K562 (cell line): Measurements from ENCODE around the gene ZBTB8A. TPM values are rescaled to one million over a fixed set of nuclear protein-coding genes. Genes with fewer than 3 reads are reported as not detected.

Source experiments
- ATAC-seq: fragments of 200-7000 bp; cut with Tn5 transposase; 3 replicates; pipeline ENCODE4 v1.9.1; 2020; ENCODE audit warnings: moderate library complexity
- BruUV-seq: library from RNA; stranded (reverse); fragments of 400-500 nt; replicated peaks from 2 replicates; lab custom pipeline; 2021; lab: Mats Ljungman, UMichigan
- CTCF ChIA-PET: fragments of 300-600 bp; formaldehyde crosslinking; extraction: SDS; loops from one replicate; lab custom pipeline; 2021; ENCODE audit warnings: low intra/inter-chr PET ratio; lab: Yijun Ruan, JAX
- POLR2A ChIA-PET: fragments of 300-600, 350-650 bp; sonication (Branson Sonifier 250); formaldehyde crosslinking; extraction: SDS; loops from one replicate; lab custom pipeline; 2021; ENCODE audit warnings: antibody characterized with exemption, inconsistent platforms; lab: Yijun Ruan, JAX
- DNase-seq, 4 experiments: peaks; one replicate each; pipeline versions ENCODE4 v3.0.0 to v3.0.0-alpha.2; 2011 to 2018; ENCODE audit warnings: low spot score in 3 of 4, mixed read lengths in 3 of 4; ENCODE audit errors: extremely low read depth in 1 of 4
- FAIRE-seq: peaks from 2 replicates; lab custom pipeline; 2011; peaks lifted over from hg19 to GRCh38; lab: Jason Lieb, UNC
- H2AFZ ChIP-seq: 2 replicates; pipeline ENCODE4 v1.6.0; 2011; ENCODE audit warnings: low read depth, low read length, control low read depth, inconsistent platforms
- H3K27ac ChIP-seq: fragments of 200-600 bp; 3 replicates; pipeline ENCODE4 v1.8.0; 2011; ENCODE audit warnings: low read depth, mild to moderate bottlenecking, control low read depth, inconsistent platforms, low read length, moderate library complexity, mixed read lengths; ENCODE audit errors: extremely low read depth
- H3K27me3 ChIP-seq, 2 experiments: fragments of 300-600 bp in 1 of 2; 2 replicates in 1 of 2; 3 replicates in 1 of 2; pipeline versions ENCODE4 v1.6.0 to v1.8.0; 2011; ENCODE audit warnings: inconsistent platforms in 2 of 2, low read length in 2 of 2, mild to moderate bottlenecking in 1 of 2, mixed read lengths in 1 of 2, moderate library complexity in 1 of 2; ENCODE audit not compliant: control insufficient read depth in 2 of 2, insufficient read depth in 2 of 2
- H3K36me3 ChIP-seq: fragments of 300-600 bp; 3 replicates; pipeline ENCODE4 v1.8.0; 2011; ENCODE audit warnings: mild to moderate bottlenecking, low read length, inconsistent platforms; ENCODE audit not compliant: control insufficient read depth, insufficient read depth
- H3K4me1 ChIP-seq, 2 experiments: fragments of 200-600 bp in 1 of 2; replicated peaks in 1 of 2; 2 replicates in 1 of 2; 3 replicates in 1 of 2; pipeline versions ENCODE4 v1.5.1 to v1.8.0; 2011; ENCODE audit warnings: inconsistent platforms in 2 of 2, low read length in 2 of 2, mild to moderate bottlenecking in 1 of 2, mixed read lengths in 1 of 2, moderate library complexity in 1 of 2; ENCODE audit not compliant: control insufficient read depth in 2 of 2, insufficient read depth in 2 of 2
- H3K4me2 ChIP-seq: 2 replicates; pipeline ENCODE4 v1.6.1; 2011; ENCODE audit warnings: low read length, control low read depth, inconsistent platforms, mixed read lengths; ENCODE audit not compliant: insufficient read depth
- H3K4me3 ChIP-seq: fragments of 200-600 bp; sonication (generic), shearing (Covaris generic); 2 replicates; pipeline ENCODE4 v1.5.1; 2016; ENCODE audit warnings: control low read depth, inconsistent platforms
- H3K79me2 ChIP-seq: fragments of 200-600 bp; 3 replicates; pipeline ENCODE4 v1.8.0; 2011; ENCODE audit warnings: low read length, inconsistent platforms; ENCODE audit not compliant: control insufficient read depth, insufficient read depth
- H3K9ac ChIP-seq, 2 experiments: 2 replicates each; pipeline versions ENCODE4 v1.6.0 to v1.6.1; 2011; ENCODE audit warnings: low read depth in 2 of 2, low read length in 2 of 2, control low read depth in 1 of 2, inconsistent platforms in 1 of 2, mild to moderate bottlenecking in 1 of 2, mixed read lengths in 1 of 2; ENCODE audit not compliant: insufficient read depth in 1 of 2
- H3K9me1 ChIP-seq: one replicate; pipeline ENCODE4 v1.6.0; 2011; ENCODE audit warnings: inconsistent platforms, mild to moderate bottlenecking, low read length, moderate library complexity; ENCODE audit not compliant: control insufficient read depth, insufficient read depth
- H3K9me3 ChIP-seq: replicated peaks from 2 replicates; pipeline ENCODE4 v1.5.1; 2011; ENCODE audit warnings: low read depth, low read length, inconsistent platforms; ENCODE audit not compliant: control insufficient read depth, insufficient read depth
- H4K20me1 ChIP-seq: replicated peaks from 2 replicates; pipeline ENCODE4 v1.6.1; 2011; ENCODE audit warnings: low read length, inconsistent platforms, mixed read lengths; ENCODE audit not compliant: control insufficient read depth, insufficient read depth
- ETV5 ChIP-seq: sonication (generic); formaldehyde crosslinking; IDR thresholded peaks from 2 replicates; pipeline ENCODE4 v1.4.0; 2020; ENCODE audit warnings: low read depth, mild to moderate bottlenecking, missing genetic modification reagents
- KHSRP ChIP-seq: fragments of 450-650 bp; IDR thresholded peaks from 2 replicates; pipeline ENCODE4 v1.6.1; 2017
- L3MBTL2 ChIP-seq: fragments of 450-650 bp; IDR thresholded peaks from 2 replicates; pipeline ENCODE4 v1.6.1; 2016; ENCODE audit warnings: mild to moderate bottlenecking, moderate library complexity
- MEIS2 ChIP-seq: fragments of 450-650 bp; IDR thresholded peaks from 2 replicates; pipeline ENCODE4 v1.6.1; 2014; ENCODE audit warnings: mild to moderate bottlenecking; ENCODE audit not compliant: partially characterized antibody
- MYC ChIP-seq, 2 experiments: fragments of 250-450 bp in 1 of 2; sonication (Bioruptor Pico) in 1 of 2; IDR thresholded peaks; 2 replicates each; pipeline versions ENCODE4 v1.5.1 to v1.6.1; 2012 to 2021; ENCODE audit warnings: low read depth in 2 of 2, borderline replicate concordance in 1 of 2, improper control_type of control experiment in 1 of 2, low read length in 1 of 2, mild to moderate bottlenecking in 1 of 2, moderate library complexity in 1 of 2
- NR2C1 ChIP-seq, 2 experiments: fragments of 450-650 bp; IDR thresholded peaks; 2 replicates each; pipeline ENCODE4 v1.6.1; 2017; ENCODE audit warnings: mild to moderate bottlenecking in 2 of 2, antibody characterized with exemption in 1 of 2, inconsistent platforms in 1 of 2, missing compliant biosample characterization in 1 of 2, missing genetic modification characterization in 1 of 2
- NR2C2 ChIP-seq, 2 experiments: fragments of 200-800 bp in 1 of 2; sonication (Bioruptor generic) in 1 of 2; sonication (generic) in 1 of 2; formaldehyde crosslinking in 1 of 2; IDR thresholded peaks; 2 replicates each; pipeline versions ENCODE4 v1.6.1 to v1.8.0; 2016 to 2022; ENCODE audit warnings: mild to moderate bottlenecking in 1 of 2, missing compliant biosample characterization in 1 of 2, missing genetic modification characterization in 1 of 2, missing genetic modification reagents in 1 of 2
- SRF ChIP-seq, 2 experiments: fragments of 250-450, 450-650 bp in 1 of 2; sonication (Bioruptor Pico) in 1 of 2; sonication (generic) in 1 of 2; formaldehyde crosslinking; IDR thresholded peaks; 2 replicates each; pipeline versions ENCODE4 v1.5.0 to v1.5.1; 2020 to 2022; ENCODE audit warnings: mild to moderate bottlenecking in 1 of 2, missing genetic modification reagents in 1 of 2
- YBX1 ChIP-seq: fragments of 450-650 bp; IDR thresholded peaks from 2 replicates; pipeline ENCODE4 v1.7.1; 2016; ENCODE audit warnings: mild to moderate bottlenecking
- ZFX ChIP-seq: sonication (generic); formaldehyde crosslinking; IDR thresholded peaks from 2 replicates; pipeline ENCODE4 v1.8.0; 2022; ENCODE audit warnings: mild to moderate bottlenecking, missing genetic modification reagents, moderate library complexity
- ZNF239 ChIP-seq: fragments of 250-450 bp; sonication (Bioruptor Pico); IDR thresholded peaks from 2 replicates; pipeline ENCODE4 v1.4.0; 2020; ENCODE audit warnings: mild to moderate bottlenecking
- ZNF347 ChIP-seq: fragments of 450-650 bp; formaldehyde crosslinking; IDR thresholded peaks from 2 replicates; pipeline ENCODE4 v1.4.0; 2020; ENCODE audit warnings: low read depth, mild to moderate bottlenecking, moderate library complexity
- ZNF79 ChIP-seq: fragments of 250-450 bp; sonication (Bioruptor Pico); IDR thresholded peaks from 2 replicates; pipeline ENCODE4 v1.4.0; 2020; ENCODE audit warnings: low read depth, mild to moderate bottlenecking, moderate library complexity
- WGBS: fragments of 100-300 bp; shearing (Covaris generic); methylation state at CpG from one replicate; pipeline ENCODE4 v1.1.6; 2016; ENCODE audit warnings: low coverage, mixed read lengths; ENCODE audit not compliant: insufficient coverage; ENCODE audit errors: missing lambda C conversion rate; 5-methylcytosine and 5-hydroxymethylcytosine counted together
- in situ Hi-C: fragments of 300-500 bp; cut with MboI; formaldehyde crosslinking; loops from 4 replicates; pipeline ENCODE4 v1.15.0; 2018; ENCODE audit warnings: inconsistent platforms, mixed read lengths
- intact Hi-C: fragments of 100-400 bp; cut with micrococcal nuclease; formaldehyde crosslinking; loops from 2 replicates; pipeline ENCODE4 v1.14.2; 2022
- polyA plus RNA-seq, 8 experiments: library from polyadenylated mRNA; depleted of rRNA in 4 of 8; stranded (reverse) in 5 of 8; unstranded in 3 of 8; fragments of >200 nt; fragmentation: Nextera tagmentation in 2 of 8; fragmentation: Illumina TruSeq in 1 of 8; extraction: Ambion mirVana in 2 of 8; extraction: Trizol in 1 of 8; gene quantifications; 2 replicates each; pipeline versions ENCODE4 v1.2.1 to v1.2.3, GENCODE V29; 2011 to 2014; ENCODE audit warnings: inconsistent platforms in 1 of 8, missing spikeins in 1 of 8
- total RNA-seq, 7 experiments: library from RNA; depleted of rRNA in 6 of 7; stranded (reverse); fragments of >200 nt in 6 of 7; fragmentation: Illumina TruSeq in 2 of 7; extraction: Trizol in 2 of 7; gene quantifications; 2 replicates each; pipeline versions ENCODE4 v1.2.1 to v1.2.3, GENCODE V29; 2011 to 2021; ENCODE audit warnings: low replicate concordance in 1 of 7
- TF ChIP-seq, protein P1 (sequence below): sonication (generic); formaldehyde crosslinking; IDR thresholded peaks from 2 replicates; pipeline ENCODE4 v1.8.0; 2022; ENCODE audit warnings: missing genetic modification reagents, mild to moderate bottlenecking, moderate library complexity, borderline replicate concordance
- TF ChIP-seq, protein P2 (sequence below): IDR thresholded peaks from 2 replicates; pipeline ENCODE4 v1.6.1; 2016; ENCODE audit warnings: missing genetic modification characterization, missing compliant biosample characterization

ZBTB8A gene
- total and polyA plus RNA-seq, 9 of the 15 experiments (the other 6 are each of a cell fraction or from before 2014, with no cell fraction given): 0.01 to 0.64 (median 0.09) TPM

DNA sequence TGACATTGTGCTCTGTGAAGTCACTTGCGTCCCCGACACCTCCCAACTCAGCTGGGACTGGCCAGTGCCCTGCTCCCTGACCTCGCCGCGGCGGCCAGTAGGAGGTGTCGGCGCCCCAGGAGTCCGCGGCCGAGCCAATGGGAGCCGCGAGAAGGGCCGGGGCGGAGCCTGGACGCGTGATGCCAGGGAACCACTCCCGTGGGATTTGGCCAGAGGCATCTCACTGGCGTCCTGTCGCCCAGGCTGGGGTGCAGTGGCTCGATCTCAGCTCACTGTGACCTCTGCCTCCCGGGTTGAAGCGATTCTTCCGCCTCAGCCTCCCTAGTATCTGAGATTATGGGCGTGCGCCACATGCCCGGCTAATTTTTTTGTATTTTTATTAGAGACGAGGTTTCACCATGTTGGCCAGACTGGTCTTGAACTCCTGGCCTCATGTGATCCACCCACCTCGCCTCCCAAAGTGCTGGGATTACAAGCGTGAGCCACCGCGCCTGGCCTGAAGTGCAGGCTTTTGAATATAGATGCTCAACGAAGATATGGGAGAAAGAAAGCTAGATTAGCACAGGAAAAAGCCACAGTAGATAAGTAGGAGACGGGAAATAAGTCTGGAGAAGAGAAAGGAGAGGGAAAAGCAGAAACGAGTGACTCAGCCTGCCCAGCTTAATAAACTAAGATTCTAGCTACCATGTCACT is 73.1 kb downstream of the ZBTB8A start:
- WGBS: 35% methylated on average over 35 of the region's 35 CpGs
- FAIRE-seq (peak; percentile 49), ATAC-seq (peak; percentile 98), DNase-seq (peak; percentile 57 to 76 (median 72))
- BruUV-seq: no TSS peak
- H3K27me3 ChIP-seq: peaks cover 0 to 2% of the 10 kb centered on the region in 2 experiments; a peak in 2 of 5 replicates
- 0 out of 2 replicates have a peak overlapping the region, but pooled peaks have one; percentile 3 for H3K4me3 ChIP-seq
- H3K4me2 ChIP-seq: peak overlapping the region; percentile 22; the same call in 1 of the 2 replicates
- peaks cover 4 to 12% of the 10 kb centered on the region in 2 experiments; a peak in 3 of 5 replicates for H3K4me1 ChIP-seq
- H3K79me2 ChIP-seq: no peaks in the 10 kb centered on the region
- no peaks in the 10 kb centered on the region for H3K9me1 ChIP-seq
- ChIA-PET CTCF (interaction anchor here (0.6 kb wide), 1 partner anchor 400 kb away, joined by 3 read pairs; no protein-coding TSS in a partner anchor), POLR2A (interaction anchor here (0.6 to 1.6 kb wide), 2 partner anchors 8 to 184 kb away, joined by 3 to 5 read pairs; no protein-coding TSS in a partner anchor)
- peak overlapping the region in 1 of 2 experiments; percentile 79; a peak in 2 of 4 replicates for H3K9ac ChIP-seq
- H3K27ac ChIP-seq: no peak overlapping the region
- H2AFZ ChIP-seq: peak overlapping the region; percentile 60
- H3K36me3 ChIP-seq: no peaks in the 10 kb centered on the region
- H3K9me3 ChIP-seq: no peaks in the 10 kb centered on the region
- intact Hi-C loops: no loop called here
- no peaks in the 10 kb centered on the region for H4K20me1 ChIP-seq
- in situ Hi-C loops: no loop called here
- TF ChIP-seq, protein P1, sequence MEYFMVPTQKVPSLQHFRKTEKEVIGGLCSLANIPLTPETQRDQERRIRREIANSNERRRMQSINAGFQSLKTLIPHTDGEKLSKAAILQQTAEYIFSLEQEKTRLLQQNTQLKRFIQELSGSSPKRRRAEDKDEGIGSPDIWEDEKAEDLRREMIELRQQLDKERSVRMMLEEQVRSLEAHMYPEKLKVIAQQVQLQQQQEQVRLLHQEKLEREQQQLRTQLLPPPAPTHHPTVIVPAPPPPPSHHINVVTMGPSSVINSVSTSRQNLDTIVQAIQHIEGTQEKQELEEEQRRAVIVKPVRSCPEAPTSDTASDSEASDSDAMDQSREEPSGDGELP: peak; percentile 46; the same call in 1 of the 2 replicates
- TF ChIP-seq ETV5 (CRISPR knock-in tag) (no peak), ZNF347 (CRISPR knock-in tag) (no peak), KHSRP (no peak), MEIS2 (no peak), MYC (IDR thresholded peaks at IDR 0.05; ENCODE audit: low read depth, low read length) (no peak), MYC (CRISPR knock-in tag; IDR thresholded peaks at IDR 0.05; ENCODE audit: borderline replicate concordance, low read depth) (no peak), L3MBTL2 (no peak), ZNF239 (no peak), ZFX (CRISPR knock-in tag) (no peak), YBX1 (no peak), SRF (CRISPR knock-in tag; IDR thresholded peaks at IDR 0.05) (no peak), NR2C2 (CRISPR knock-in tag; IDR thresholded peaks at IDR 0.05) (no peak), NR2C2 (tag; IDR thresholded peaks at IDR 0.05) (peak; percentile 56), NR2C1 (IDR thresholded peaks at IDR 0.05) (peak; percentile 65), NR2C1 (tag; IDR thresholded peaks at IDR 0.05) (peak; percentile 42; the same call in 1 of the 2 replicates), ZNF79 (no peak)
- TF ChIP-seq, protein P2, sequence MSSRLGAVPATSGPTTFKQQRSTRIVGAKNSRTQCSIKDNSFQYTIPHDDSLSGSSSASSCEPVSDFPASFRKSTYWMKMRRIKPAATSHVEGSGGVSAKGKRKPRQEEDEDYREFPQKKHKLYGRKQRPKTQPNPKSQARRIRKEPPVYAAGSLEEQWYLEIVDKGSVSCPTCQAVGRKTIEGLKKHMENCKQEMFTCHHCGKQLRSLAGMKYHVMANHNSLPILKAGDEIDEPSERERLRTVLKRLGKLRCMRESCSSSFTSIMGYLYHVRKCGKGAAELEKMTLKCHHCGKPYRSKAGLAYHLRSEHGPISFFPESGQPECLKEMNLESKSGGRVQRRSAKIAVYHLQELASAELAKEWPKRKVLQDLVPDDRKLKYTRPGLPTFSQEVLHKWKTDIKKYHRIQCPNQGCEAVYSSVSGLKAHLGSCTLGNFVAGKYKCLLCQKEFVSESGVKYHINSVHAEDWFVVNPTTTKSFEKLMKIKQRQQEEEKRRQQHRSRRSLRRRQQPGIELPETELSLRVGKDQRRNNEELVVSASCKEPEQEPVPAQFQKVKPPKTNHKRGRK (tag): no peak
